ENCODE data around the gene RTKN.
A peak's percentile ranks its signal among the peaks of the same experiment; 100 is the strongest.
"Not testable (repeated sequence)": the region's sequence is repeated elsewhere in the genome, so short reads cannot be mapped to it uniquely, and the experiment has no call there.

RTKN gene

GRCh38 chr2:74441690-74442482 lies at the start of gene RTKN:
Gene RTKN (minus strand): TSS chr2:74441937. CDS start chr2:74441816, 121 bp downstream.
- Mint-ChIP-seq H3K27me3 (peaks cover 17% of the 10 kb centered on the region), H3K9me3 (no peaks in the 10 kb centered on the region), H3K4me3 (peak within 1 kb of the TSS; percentile 61), H3K36me3 (ENCODE audit: insufficient read depth) (no peaks in the 10 kb centered on the region), H3K4me1 (peaks cover 10% of the 10 kb centered on the region), H3K27ac (ENCODE audit: low read depth) (peak within 1 kb of the TSS; percentile 41)
- no peak for DNase-seq (ENCODE audit: low spot score in 2 of 2)
- ATAC-seq (replicated peaks; ENCODE audit: extremely low read depth, poor library complexity, severe bottlenecking), result peak; percentile 37

DNA sequence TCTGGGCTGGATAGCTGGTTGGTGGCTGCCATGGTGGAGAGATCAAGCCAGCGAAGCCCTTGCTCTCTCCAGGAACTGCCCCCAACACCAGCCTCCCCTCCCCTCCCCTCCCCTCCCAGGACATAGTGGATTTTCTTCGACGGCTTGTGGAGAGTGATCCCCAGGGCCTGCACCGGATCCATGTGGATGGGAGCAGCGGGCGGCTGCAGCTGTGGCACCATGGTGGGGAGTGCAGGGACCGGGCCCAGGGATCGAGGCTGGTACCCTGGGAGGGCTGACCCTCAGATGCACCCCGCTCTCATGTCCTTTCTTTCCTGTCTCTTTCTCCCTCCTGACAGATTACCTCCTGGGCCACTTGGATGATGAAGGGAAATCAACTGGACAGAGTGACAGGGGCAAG lies 48.2 kb upstream of the RTKN start:
- H3K4me3 Mint-ChIP-seq, result no peak overlapping the region
- H3K9me3 Mint-ChIP-seq, result no peaks in the 10 kb centered on the region
- DNase-seq (ENCODE audit: low spot score in 2 of 2) (no peak), ATAC-seq (replicated peaks; ENCODE audit: extremely low read depth, poor library complexity, severe bottlenecking) (no peak)
- no peak overlapping the region for H3K27ac Mint-ChIP-seq (ENCODE audit: low read depth)
- H3K27me3 Mint-ChIP-seq, result no peaks in the 10 kb centered on the region
- H3K36me3 Mint-ChIP-seq (ENCODE audit: insufficient read depth), result peaks cover 34% of the 10 kb centered on the region
- H3K4me1 Mint-ChIP-seq, result peaks cover 17% of the 10 kb centered on the region

GRCh38 chr2:74488643-74489481 lies 47.1 kb upstream of the RTKN start:
- no peak for DNase-seq (ENCODE audit: low spot score in 2 of 2)
- Mint-ChIP-seq H3K36me3 (ENCODE audit: insufficient read depth) (peaks cover 27% of the 10 kb centered on the region), H3K9me3 (no peaks in the 10 kb centered on the region), H3K4me3 (no peak overlapping the region), H3K27ac (ENCODE audit: low read depth) (peak overlapping the region; percentile 10), H3K27me3 (no peaks in the 10 kb centered on the region), H3K4me1 (peaks cover 17% of the 10 kb centered on the region)
- ATAC-seq (replicated peaks; ENCODE audit: extremely low read depth, poor library complexity, severe bottlenecking), result no peak

- peaks cover 29% of the 10 kb centered on the region for H3K4me1 Mint-ChIP-seq
- H3K27me3 Mint-ChIP-seq, result no peaks in the 10 kb centered on the region
- no peak for ATAC-seq (replicated peaks; ENCODE audit: extremely low read depth, poor library complexity, severe bottlenecking)
- H3K27ac Mint-ChIP-seq (ENCODE audit: low read depth), result no peak overlapping the region
- peaks cover 24% of the 10 kb centered on the region for H3K36me3 Mint-ChIP-seq (ENCODE audit: insufficient read depth)
- H3K4me3 Mint-ChIP-seq, result no peak overlapping the region
- DNase-seq (ENCODE audit: low spot score in 2 of 2), result no peak
- no peaks in the 10 kb centered on the region for H3K9me3 Mint-ChIP-seq
These were observed 44.4 kb upstream of the RTKN start for GRCh38 chr2:74486141-74486540.

DNA sequence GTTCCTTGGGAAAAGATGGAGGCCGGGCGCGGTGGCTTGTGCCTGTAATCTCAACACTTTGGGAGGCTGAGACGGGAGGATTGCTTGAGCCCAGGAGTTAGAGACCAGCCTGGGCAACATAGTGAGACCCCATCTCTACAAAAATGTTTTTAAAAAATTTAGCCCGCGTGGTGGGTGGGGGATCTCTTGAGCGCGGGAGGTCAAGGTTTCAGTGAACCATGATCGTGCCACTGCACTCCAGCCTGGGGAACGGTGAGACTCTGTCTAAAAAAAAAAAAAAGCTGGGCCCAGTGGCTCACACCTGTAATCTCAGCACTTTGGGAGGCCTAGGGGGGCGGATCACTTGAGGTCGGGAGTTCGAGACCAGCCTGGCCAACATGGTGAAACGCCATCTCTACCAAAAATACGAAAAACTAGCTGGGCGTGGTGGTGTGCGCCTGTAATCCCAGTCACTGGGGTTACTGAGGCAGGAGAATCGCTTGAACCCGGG lies 42.0 kb upstream of the RTKN start:
- ATAC-seq (replicated peaks; ENCODE audit: extremely low read depth, poor library complexity, severe bottlenecking); H3K27me3 Mint-ChIP-seq; H3K9me3 Mint-ChIP-seq; DNase-seq (ENCODE audit: low spot score in 2 of 2): not testable (repeated sequence)
- peak overlapping the region; percentile 94 for H3K4me3 Mint-ChIP-seq
- peaks cover 29% of the 10 kb centered on the region for H3K36me3 Mint-ChIP-seq (ENCODE audit: insufficient read depth)
- peak overlapping the region; percentile 99 for H3K27ac Mint-ChIP-seq (ENCODE audit: low read depth)
- H3K4me1 Mint-ChIP-seq, result peaks cover 34% of the 10 kb centered on the region

DNA sequence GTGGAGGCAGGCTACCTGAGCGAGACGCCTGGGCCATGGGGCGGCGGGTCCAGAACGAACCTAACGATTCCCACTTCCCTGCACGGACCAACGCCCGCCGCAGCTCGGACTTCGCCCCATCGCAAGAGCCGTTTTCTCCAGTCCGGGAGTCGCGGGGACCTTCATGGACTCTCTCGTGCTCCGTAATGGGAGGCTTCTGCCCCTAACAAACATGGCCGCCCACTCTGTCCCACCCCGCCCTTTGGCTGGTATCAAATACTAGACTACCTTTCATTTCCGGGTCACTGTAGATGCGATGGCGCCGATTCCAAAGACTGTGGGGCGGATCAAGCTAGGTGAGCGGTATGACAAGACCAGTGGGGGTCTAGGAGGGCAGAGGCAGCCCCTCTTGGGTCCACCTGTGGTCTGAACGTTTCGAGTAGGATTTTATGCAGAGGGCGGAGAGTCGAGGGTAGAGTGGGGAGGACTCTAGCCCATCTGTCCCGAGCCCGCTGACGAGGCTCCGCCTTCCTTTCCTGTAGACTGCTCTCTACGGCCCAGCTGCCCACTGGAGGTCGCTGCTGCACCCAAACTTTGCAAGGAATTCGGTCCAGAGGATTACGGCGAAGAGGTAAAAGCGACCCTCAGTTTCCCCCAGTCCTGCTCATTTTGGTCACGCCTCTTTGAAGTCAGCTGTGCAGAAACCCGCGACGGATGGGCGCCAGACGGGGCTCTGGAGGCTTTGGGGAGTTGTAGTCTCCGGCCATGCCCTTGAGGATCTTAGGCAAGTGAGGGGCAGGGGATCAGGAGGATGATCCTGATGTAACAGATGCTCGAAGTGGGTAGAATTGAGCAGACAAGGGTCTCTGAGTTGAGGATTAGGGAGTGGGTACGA lies 41.3 kb upstream of the RTKN start, which contains the start of the genes CCDC142 and TTC31:
Gene CCDC142, minus strand, starts transcription at position 198 of the 874 bp plus-strand sequence. Its CDS starts 161 bp downstream, at position 37.
Gene TTC31, plus strand, starts transcription at position 281 of the 874 bp plus-strand sequence. Its CDS starts 15 bp downstream, at position 296.
- H3K36me3 Mint-ChIP-seq (ENCODE audit: insufficient read depth), result peaks cover 29% of the 10 kb centered on the region

DNA sequence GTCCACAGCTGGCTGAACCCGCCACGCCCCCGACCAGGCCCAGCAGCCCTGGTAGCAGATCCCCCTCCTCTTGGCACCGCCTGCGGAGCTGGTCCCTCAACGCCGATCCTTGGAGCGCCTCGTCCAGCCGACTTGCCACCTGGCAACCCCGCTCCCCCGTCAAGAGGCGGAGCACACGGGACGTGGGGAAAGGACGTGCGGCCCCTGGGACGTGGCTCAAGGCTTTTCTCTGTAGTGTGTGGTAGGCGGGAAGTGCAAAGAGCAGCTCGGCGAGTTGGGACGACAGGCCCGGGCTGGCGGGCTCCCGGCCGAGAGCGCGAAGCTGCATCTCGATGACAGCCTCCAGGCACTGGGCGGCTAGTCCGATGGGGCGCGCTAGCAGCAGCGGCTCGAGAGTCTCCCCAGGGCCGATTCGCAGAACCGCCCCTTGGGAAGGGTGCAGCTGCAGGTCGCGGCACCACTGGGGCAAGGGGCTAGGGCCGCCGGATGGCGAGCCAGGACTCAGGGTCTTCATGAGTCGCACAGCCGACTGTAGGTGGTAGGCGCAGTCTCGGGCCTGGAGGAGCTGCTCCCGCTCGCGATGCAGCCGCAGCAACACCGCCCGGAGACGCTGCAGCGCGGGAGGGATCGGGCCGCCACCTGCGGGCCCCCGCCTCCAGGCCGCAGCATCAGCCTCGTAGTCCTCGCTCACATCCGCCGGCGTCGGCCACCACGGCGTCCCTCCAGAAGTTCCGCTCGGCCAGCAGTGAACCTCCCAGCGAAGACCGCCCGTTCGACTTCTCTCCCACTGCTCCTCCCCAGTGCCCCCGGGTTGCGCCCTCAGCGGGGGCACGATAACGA lies 40.4 kb upstream of the RTKN start:
- DNase-seq (ENCODE audit: low spot score in 2 of 2) (no peak), ATAC-seq (replicated peaks; ENCODE audit: extremely low read depth, poor library complexity, severe bottlenecking) (peak; percentile 44)
- Mint-ChIP-seq H3K4me3 (peak overlapping the region; percentile 94), H3K9me3 (no peaks in the 10 kb centered on the region), H3K4me1 (peaks cover 34% of the 10 kb centered on the region), H3K27ac (ENCODE audit: low read depth) (peak overlapping the region; percentile 99), H3K36me3 (ENCODE audit: insufficient read depth) (peaks cover 31% of the 10 kb centered on the region), H3K27me3 (no peaks in the 10 kb centered on the region)

More for the DNA sequence above, 41.3 kb upstream of the RTKN start, which contains the start of the genes CCDC142 and TTC31:
- Mint-ChIP-seq H3K27me3 (no peaks in the 10 kb centered on the region), H3K9me3 (no peaks in the 10 kb centered on the region), H3K27ac (ENCODE audit: low read depth) (peak within 1 kb of the TSS; percentile 99), H3K4me3 (peak within 1 kb of the TSS; percentile 94), H3K4me1 (peaks cover 34% of the 10 kb centered on the region)
- DNase-seq (ENCODE audit: low spot score in 2 of 2) (peak; percentile 89 to 91), ATAC-seq (replicated peaks; ENCODE audit: extremely low read depth, poor library complexity, severe bottlenecking) (peak; percentile 96)

GRCh38 chr2:74481431-74481830 lies 39.7 kb upstream of the RTKN start:
- Mint-ChIP-seq H3K27me3 (no peaks in the 10 kb centered on the region), H3K9me3 (no peaks in the 10 kb centered on the region), H3K4me1 (peaks cover 28% of the 10 kb centered on the region), H3K27ac (ENCODE audit: low read depth) (no peak overlapping the region), H3K36me3 (ENCODE audit: insufficient read depth) (peaks cover 29% of the 10 kb centered on the region), H3K4me3 (peak overlapping the region; percentile 94)
- DNase-seq (ENCODE audit: low spot score in 2 of 2), result no peak
- no peak for ATAC-seq (replicated peaks; ENCODE audit: extremely low read depth, poor library complexity, severe bottlenecking)

DNA sequence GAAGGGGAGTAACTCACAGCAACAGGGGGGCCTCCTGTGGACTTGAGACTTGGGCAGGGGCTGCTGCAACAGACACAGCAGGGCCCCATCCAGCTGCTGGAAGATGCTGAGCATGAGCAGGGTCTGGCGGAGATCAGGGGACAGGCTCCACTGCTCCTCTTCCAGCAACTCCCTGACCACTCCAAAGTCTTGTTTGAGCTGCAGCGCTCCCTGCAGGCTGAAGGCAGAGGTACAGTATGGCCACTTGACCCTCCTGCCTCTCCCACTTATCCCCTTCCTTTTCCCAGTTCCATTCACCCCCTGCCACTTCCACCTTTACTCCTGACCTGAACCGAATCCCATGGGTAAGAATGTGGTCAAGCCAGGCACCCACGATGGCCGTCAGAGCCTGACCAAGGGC lies 33.2 kb upstream of the RTKN start:
- ATAC-seq (replicated peaks; ENCODE audit: extremely low read depth, poor library complexity, severe bottlenecking) (no peak), DNase-seq (ENCODE audit: low spot score in 2 of 2) (no peak)
- Mint-ChIP-seq H3K4me3 (no peak overlapping the region), H3K36me3 (ENCODE audit: insufficient read depth) (peaks cover 36% of the 10 kb centered on the region), H3K9me3 (no peaks in the 10 kb centered on the region), H3K27me3 (no peaks in the 10 kb centered on the region), H3K27ac (ENCODE audit: low read depth) (no peak overlapping the region), H3K4me1 (peaks cover 29% of the 10 kb centered on the region)

- DNase-seq (ENCODE audit: low spot score in 2 of 2), result no peak
- Mint-ChIP-seq H3K27me3 (no peaks in the 10 kb centered on the region), H3K36me3 (ENCODE audit: insufficient read depth) (peaks cover 34% of the 10 kb centered on the region), H3K4me1 (peaks cover 29% of the 10 kb centered on the region), H3K4me3 (peak overlapping the region; percentile 7), H3K27ac (ENCODE audit: low read depth) (peak overlapping the region; percentile 61), H3K9me3 (no peaks in the 10 kb centered on the region)
- ATAC-seq (replicated peaks; ENCODE audit: extremely low read depth, poor library complexity, severe bottlenecking), result no peak
These were observed 32.7 kb upstream of the RTKN start for GRCh38 chr2:74474481-74474880.

- peaks cover 30% of the 10 kb centered on the region for H3K36me3 Mint-ChIP-seq (ENCODE audit: insufficient read depth)
These were observed 31.2 kb upstream of the RTKN start for GRCh38 chr2:74472945-74473258.

More at GRCh38 chr2:74472945-74473258, 31.2 kb upstream of the RTKN start:
- no peak for DNase-seq (ENCODE audit: low spot score in 2 of 2)
- Mint-ChIP-seq H3K27me3 (no peaks in the 10 kb centered on the region), H3K9me3 (no peaks in the 10 kb centered on the region), H3K4me3 (peak overlapping the region; percentile 97), H3K27ac (ENCODE audit: low read depth) (peak overlapping the region; percentile 97), H3K4me1 (peaks cover 24% of the 10 kb centered on the region)
- ATAC-seq (replicated peaks; ENCODE audit: extremely low read depth, poor library complexity, severe bottlenecking), result no peak

Data from central memory CD8-positive, alpha-beta T cell (primary cell).